Panc1 (cell line): ENCODE measurements around the gene LRIG2. TPM values are rescaled to one million over a fixed set of nuclear protein-coding genes. Genes with fewer than 3 reads are reported as not detected.

Experiments
- ATAC-seq: fragments of 200-7000 bp; cut with Tn5 transposase; 2 replicates; pipeline ENCODE4 v1.9.1; 2020; ENCODE audit warnings: mild to moderate bottlenecking, moderate library complexity
- BruUV-seq: library from RNA; stranded (reverse); fragments of 400-500 nt; replicated peaks from 2 replicates; lab custom pipeline; 2021; lab: Mats Ljungman, UMichigan
- CTCF ChIA-PET: fragments of 300-600 bp; sonication (Branson Sonifier 250); formaldehyde crosslinking; loops from one replicate; lab custom pipeline; 2022; ENCODE audit warnings: antibody characterized with exemption; lab: Charles Lee
- POLR2A ChIA-PET: fragments of 300-600 bp; sonication (Branson Sonifier 250); formaldehyde crosslinking; loops from one replicate; lab custom pipeline; 2022; ENCODE audit warnings: antibody characterized with exemption; lab: Charles Lee
- DNase-seq: peaks from one replicate; pipeline ENCODE4 v3.0.0-alpha.2; 2010; ENCODE audit warnings: low read depth, low spot score
- H3K27ac ChIP-seq: 2 replicates; pipeline ENCODE4 v1.5.1; 2011; ENCODE audit warnings: mild to moderate bottlenecking, low read length, inconsistent platforms
- H3K27me3 ChIP-seq: fragments of 200-500 bp; sonication (Bioruptor generic); 2 replicates; pipeline ENCODE4 v1.6.0; 2014; ENCODE audit warnings: low read length, inconsistent platforms; ENCODE audit not compliant: control insufficient read depth, insufficient read depth
- H3K36me3 ChIP-seq: fragments of 200-500 bp; sonication (Bioruptor generic); 2 replicates; pipeline ENCODE4 v1.5.1; 2014; ENCODE audit warnings: inconsistent platforms, mild to moderate bottlenecking, low read length, moderate library complexity; ENCODE audit not compliant: control insufficient read depth, insufficient read depth
- H3K4me1 ChIP-seq: 2 replicates; pipeline ENCODE4 v1.5.1; 2011; ENCODE audit warnings: inconsistent platforms, mild to moderate bottlenecking, low read length, moderate library complexity; ENCODE audit not compliant: control insufficient read depth, insufficient read depth
- H3K4me3 ChIP-seq, 2 experiments: 2 replicates each; pipeline ENCODE4 v1.5.1; 2011 to 2012; ENCODE audit warnings: low read depth in 2 of 2, low read length in 2 of 2, mild to moderate bottlenecking in 2 of 2, inconsistent platforms in 1 of 2, moderate library complexity in 1 of 2
- H3K9me3 ChIP-seq: fragments of 200-500 bp; sonication (Bioruptor generic); 2 replicates; pipeline ENCODE4 v1.5.1; 2014; ENCODE audit warnings: low read depth, mild to moderate bottlenecking, inconsistent platforms, low read length, moderate library complexity; ENCODE audit not compliant: control insufficient read depth, insufficient read depth
- CTCF ChIP-seq: fragments of 450-650 bp; IDR thresholded peaks from 2 replicates; pipeline ENCODE4 v1.5.1; 2017; ENCODE audit warnings: mild to moderate bottlenecking
- POLR2AphosphoS5 ChIP-seq: IDR thresholded peaks from 2 replicates; pipeline ENCODE4 v1.6.1; 2012; ENCODE audit warnings: mild to moderate bottlenecking, low read depth, low read length, moderate library complexity
- SIN3A ChIP-seq: IDR thresholded peaks from 2 replicates; pipeline ENCODE4 v1.6.1; 2012; ENCODE audit warnings: low read depth, mild to moderate bottlenecking, low read length, moderate library complexity, borderline replicate concordance; ENCODE audit not compliant: insufficient read depth
- TCF7L2 ChIP-seq: IDR thresholded peaks from 2 replicates; pipeline ENCODE4 v1.6.1; 2011; ENCODE audit warnings: mild to moderate bottlenecking, low read depth, low read length, inconsistent platforms
- in situ Hi-C: cut with HindIII; loops from 2 replicates; pipeline ENCODE4 v1.10.0; 2016; ENCODE audit warnings: low sequenced_read_pairs, low pct_unique_long_range_greater_than_20kb
- intact Hi-C: fragments of 100-400 bp; cut with micrococcal nuclease; formaldehyde crosslinking; loops from one replicate; pipeline ENCODE4 v1.10.0; 2022; ENCODE audit not compliant: unreplicated experiment
- total RNA-seq: library from RNA; stranded (reverse); gene quantifications from one replicate; pipeline ENCODE4 v1.2.1, GENCODE V29; 2021; ENCODE audit not compliant: unreplicated experiment
- TF ChIP-seq, protein P1 (sequence below), 2 experiments: IDR thresholded peaks; 2 replicates each; pipeline ENCODE4 v1.6.1; 2011 to 2012; ENCODE audit warnings: low read depth in 2 of 2, control low read depth in 1 of 2, low read length in 1 of 2, mild to moderate bottlenecking in 1 of 2, moderate library complexity in 1 of 2; ENCODE audit not compliant: insufficient read depth in 1 of 2

Gene LRIG2
- total RNA-seq, 1 experiment from 2014 or later = 8.9 TPM

DNA sequence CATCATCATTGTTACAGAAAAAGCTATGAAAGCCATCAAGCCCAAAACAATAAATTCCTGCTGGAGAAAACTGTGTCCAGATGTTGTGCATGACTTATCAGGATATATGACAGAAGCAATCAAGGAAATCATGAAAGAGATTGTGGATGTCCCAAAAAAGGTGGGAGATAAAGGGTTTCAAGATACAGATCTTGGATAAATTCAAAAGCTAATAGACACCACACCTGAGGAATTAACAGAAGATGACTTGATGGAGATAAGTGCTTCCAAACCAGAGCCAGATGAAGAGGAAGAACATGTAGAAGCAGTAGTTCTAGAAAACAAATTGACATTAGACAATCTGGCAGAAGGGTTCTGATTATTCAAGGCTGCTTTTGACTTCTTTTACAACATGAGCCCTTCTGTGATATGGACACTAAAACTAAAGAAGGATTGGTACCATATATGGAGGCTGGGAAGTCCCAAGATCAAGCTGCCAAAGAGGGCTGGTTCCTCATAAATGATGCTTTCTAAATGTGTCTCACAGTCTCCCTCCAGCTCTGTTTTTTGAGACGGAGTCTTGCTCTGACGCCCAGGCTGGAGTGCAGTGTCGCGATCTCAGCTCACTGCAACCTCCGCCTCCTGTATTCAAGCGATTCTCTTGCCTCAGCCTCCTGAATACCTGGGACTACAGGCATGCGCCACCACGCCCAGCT lies 32.1 kb upstream of the LRIG2 start:
- Histone ChIP-seq H3K27ac (no peak overlapping the region), H3K9me3 (no peaks in the 10 kb centered on the region), H3K27me3 (no peaks in the 10 kb centered on the region), H3K4me1 (no peaks in the 10 kb centered on the region), H3K36me3 (no peaks in the 10 kb centered on the region), H3K4me3 (no peak overlapping the region)
- no TSS peak for BruUV-seq
- no peak for ATAC-seq
- TF ChIP-seq SIN3A (no peak), TCF7L2 (no peak), POLR2AphosphoS5 (no peak), CTCF (no peak)
- TF ChIP-seq, protein P1, sequence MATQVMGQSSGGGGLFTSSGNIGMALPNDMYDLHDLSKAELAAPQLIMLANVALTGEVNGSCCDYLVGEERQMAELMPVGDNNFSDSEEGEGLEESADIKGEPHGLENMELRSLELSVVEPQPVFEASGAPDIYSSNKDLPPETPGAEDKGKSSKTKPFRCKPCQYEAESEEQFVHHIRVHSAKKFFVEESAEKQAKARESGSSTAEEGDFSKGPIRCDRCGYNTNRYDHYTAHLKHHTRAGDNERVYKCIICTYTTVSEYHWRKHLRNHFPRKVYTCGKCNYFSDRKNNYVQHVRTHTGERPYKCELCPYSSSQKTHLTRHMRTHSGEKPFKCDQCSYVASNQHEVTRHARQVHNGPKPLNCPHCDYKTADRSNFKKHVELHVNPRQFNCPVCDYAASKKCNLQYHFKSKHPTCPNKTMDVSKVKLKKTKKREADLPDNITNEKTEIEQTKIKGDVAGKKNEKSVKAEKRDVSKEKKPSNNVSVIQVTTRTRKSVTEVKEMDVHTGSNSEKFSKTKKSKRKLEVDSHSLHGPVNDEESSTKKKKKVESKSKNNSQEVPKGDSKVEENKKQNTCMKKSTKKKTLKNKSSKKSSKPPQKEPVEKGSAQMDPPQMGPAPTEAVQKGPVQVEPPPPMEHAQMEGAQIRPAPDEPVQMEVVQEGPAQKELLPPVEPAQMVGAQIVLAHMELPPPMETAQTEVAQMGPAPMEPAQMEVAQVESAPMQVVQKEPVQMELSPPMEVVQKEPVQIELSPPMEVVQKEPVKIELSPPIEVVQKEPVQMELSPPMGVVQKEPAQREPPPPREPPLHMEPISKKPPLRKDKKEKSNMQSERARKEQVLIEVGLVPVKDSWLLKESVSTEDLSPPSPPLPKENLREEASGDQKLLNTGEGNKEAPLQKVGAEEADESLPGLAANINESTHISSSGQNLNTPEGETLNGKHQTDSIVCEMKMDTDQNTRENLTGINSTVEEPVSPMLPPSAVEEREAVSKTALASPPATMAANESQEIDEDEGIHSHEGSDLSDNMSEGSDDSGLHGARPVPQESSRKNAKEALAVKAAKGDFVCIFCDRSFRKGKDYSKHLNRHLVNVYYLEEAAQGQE (IDR thresholded peaks at IDR 0.05; ENCODE audit: insufficient read depth in 1 of 2, low read depth in 2 of 2, low read length in 1 of 2) = no peak
- in situ Hi-C loops = no loop called here
- no peak for DNase-seq
- ChIA-PET POLR2A (no interaction called here), CTCF (no interaction called here)
- intact Hi-C loops = loop anchor here (5.0 to 10.0 kb wide), 3 partner anchors 86 to 324 kb away; partner anchors contain the start of genes PPM1J and SLC16A1

DNA sequence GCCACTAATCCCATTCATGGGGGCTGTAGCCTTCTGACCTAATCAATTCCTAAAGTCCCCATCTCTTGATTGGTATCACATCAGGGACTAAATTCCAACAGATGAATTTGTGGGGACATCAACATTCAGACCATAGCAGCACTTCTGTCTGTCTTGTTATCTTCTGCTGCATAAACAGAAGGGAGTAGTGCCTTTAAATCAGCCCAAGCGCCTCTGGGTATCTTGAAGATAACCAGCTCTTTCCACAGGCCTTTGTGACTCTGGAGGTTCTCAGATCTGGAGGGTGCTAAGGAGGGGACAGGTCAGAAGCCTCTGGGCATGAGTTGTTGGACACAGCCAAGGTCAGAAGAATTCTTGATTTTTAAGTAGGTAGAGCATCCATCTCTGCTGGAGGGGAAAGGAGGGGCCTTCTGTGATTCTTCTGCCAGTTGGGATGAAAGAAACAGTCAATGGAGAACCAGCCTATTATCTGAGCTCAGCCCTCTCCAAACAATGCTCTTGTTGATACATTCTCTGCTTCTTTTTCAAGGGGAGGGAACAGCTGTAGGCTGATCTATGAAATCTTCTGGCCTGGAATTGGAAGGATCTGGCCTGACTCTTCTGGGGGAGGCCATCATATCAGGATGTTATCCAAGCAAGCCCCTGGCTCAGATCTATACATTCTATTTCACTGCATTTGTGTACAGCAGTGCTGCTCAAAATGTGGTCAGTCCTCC lies 31.3 kb upstream of the LRIG2 start:
- TF ChIP-seq TCF7L2 (no peak), SIN3A (no peak), POLR2AphosphoS5 (no peak), CTCF (no peak)
- TF ChIP-seq, protein P1 (IDR thresholded peaks at IDR 0.05; ENCODE audit: insufficient read depth in 1 of 2, low read depth in 2 of 2, low read length in 1 of 2) = no peak
- H3K4me1 ChIP-seq = no peaks in the 10 kb centered on the region
- ChIA-PET CTCF (interaction anchor here (0.6 to 1.5 kb wide), 8 partner anchors 8 to 1383 kb away, joined by 3 to 13 read pairs (median 5); partner anchors contain the start of gene LRIG2), POLR2A (no interaction called here)
- intact Hi-C loops (loop anchor here (1.0 to 10.0 kb wide), 4 partner anchors 87 to 324 kb away; partner anchors contain the start of genes PPM1J and SLC16A1), in situ Hi-C loops (no loop called here)
- no TSS peak for BruUV-seq
- ATAC-seq = peak; percentile 44; the same call in 1 of the 2 replicates
- H3K36me3 ChIP-seq = no peaks in the 10 kb centered on the region
- no peak overlapping the region for H3K27ac ChIP-seq
- H3K4me3 ChIP-seq = no peak overlapping the region
- H3K9me3 ChIP-seq = no peaks in the 10 kb centered on the region
- no peaks in the 10 kb centered on the region for H3K27me3 ChIP-seq
- DNase-seq = no peak
